Fibroblast of skin of scalp (primary cell): ENCODE measurements around the gene PPFIA1. TPM values are rescaled to one million over a fixed set of nuclear protein-coding genes. Genes with fewer than 3 reads are reported as not detected.

ENCODE experiments used
- DNase-seq: peaks from one replicate; pipeline ENCODE4 v3.0.0-alpha.2; 2013
- polyA plus RNA-seq, 2 experiments: library from polyadenylated mRNA; unstranded; fragments of 120-200 nt; gene quantifications; one replicate each; pipeline ENCODE4 v1.2.1, GENCODE V29; 2013; ENCODE audit not compliant: insufficient read length in 2 of 2

The PPFIA1 gene
- 29.8 TPM for polyA plus RNA-seq (2013, experiment 1 of 2; ENCODE audit: insufficient read length)
- 32.0 TPM for polyA plus RNA-seq (2013, experiment 2 of 2; ENCODE audit: insufficient read length)

DNA sequence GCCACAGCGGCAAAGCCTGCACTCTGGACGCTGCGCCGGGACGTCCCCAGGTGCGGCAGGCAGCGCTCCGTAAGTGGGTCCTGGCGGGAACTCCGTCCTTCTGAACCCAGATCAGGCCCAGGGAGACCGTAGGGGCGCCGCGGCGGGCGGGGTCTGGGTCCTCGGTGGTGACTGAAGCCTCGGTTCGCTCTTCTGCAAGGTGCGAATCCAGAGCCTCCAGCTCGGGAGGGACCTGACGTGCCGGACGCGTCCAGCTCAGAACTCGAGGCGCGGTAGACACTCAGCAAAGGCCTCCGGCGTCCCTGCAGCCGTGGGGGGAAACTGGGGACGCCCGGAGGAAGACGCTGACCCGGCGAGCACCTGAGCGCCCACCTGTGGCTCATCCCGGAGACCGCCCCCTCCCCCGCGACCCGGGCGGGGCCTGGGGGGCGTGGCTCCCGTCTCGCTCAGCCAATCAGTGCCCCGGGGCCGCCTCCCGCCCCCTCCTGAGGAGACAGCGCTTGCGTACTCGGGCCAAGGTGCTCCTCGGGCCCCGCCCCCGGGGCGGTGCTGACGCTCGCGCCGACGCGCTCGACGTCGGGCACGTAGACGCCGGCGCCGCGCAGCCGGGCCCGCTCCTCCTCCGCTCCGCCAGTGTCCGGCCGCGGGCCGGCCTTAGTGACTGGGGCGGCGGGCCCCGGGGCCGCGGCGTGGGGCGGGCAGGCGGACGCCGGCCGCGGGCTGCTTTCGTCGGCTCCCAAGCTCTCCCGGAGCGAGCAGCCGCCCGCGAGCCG lies at the start of gene PPFIA1:
Gene PPFIA1, plus strand, starts transcription at position 587 of the 773 bp plus-strand sequence. CDS start 1,483 bp downstream, outside the sequence.
- DNase-seq: peak; percentile 95

DNA sequence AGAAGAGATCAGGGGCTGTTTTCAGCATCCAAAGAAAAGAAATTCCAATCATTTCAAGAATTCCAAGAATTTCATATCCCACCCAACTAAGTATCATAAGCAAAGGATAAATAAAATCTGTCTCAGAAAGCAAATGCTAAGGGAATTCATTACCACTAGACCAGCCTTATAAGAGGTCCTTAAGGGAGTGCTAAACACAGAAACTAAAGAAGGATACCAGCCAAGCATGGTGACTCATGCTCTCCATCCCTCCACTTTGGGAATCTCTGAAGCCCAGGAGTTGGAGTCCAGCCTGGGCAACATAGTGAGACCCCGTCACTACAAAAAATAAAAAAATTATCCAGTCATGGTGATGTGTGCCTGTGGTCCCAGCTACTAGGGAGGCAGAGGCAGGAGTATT lies 49.6 kb upstream of the PPFIA1 start:
- peak; percentile 50 for DNase-seq

DNA sequence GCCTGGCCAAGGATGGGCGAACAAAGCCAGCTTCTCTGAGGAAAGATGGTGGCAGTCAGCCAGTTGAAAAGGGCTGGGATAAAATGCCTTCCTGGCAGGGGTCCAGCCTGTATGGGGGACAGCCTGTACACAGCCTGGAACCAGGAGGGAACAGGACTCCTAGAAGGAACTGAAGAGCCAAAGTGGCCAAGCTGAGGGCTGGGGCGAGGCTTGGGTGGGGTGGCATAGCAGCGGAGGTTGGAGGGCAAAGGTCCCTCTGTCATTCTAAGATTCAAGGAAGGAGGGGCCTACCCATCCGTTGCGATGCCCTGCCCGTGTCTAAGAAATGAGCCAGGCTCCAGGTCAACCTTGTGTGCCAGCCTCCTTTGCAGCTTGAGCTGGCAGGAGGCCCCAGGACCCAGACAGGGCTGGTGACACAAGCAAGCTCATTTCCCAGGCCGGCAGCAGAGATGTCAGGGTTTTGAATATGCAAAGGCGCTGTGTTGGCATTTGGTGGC lies 44.8 kb upstream of the PPFIA1 start:
- DNase-seq: peak; percentile 31

DNA sequence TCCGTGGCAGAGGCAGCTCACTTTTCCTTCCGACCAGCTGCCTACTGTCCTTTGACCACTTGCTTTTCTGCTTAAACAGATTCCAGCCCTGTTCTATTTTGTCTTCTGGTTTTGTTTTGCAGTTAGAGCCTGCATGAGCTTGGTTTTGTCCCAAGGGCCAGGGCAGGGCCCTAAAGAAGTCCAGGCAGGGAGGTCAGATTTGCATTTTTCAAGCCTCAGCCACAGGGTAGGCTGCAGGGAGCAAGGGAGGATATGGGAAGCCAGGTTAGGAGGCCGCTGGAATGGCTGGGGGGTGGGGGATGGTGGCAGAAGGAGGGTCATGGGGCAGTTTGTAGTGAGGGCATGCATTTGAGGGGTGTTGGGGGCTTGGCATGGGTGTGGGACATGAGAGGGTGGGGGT lies 44.3 kb upstream of the PPFIA1 start:
- DNase-seq: no peak

DNA sequence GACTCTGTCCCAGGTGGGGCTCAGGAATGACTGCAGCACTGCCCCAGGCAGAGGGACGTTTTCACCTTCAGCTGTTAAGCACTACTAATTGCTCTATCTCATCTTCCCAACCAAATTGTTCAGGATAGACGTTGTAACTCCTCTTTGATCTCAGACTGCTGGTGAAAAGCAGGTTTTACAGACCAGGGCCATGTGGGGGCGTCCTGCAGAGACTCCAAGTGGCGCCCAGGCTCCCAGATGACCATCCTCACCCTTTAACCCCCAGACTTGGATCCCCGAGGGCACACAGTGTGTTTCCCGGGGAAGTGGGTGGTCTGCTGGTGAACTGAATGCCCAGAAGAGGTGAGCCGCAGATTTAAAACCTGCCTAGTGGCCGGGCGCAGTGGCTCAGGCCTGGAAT lies 43.5 kb upstream of the PPFIA1 start:
- DNase-seq: no peak

DNA sequence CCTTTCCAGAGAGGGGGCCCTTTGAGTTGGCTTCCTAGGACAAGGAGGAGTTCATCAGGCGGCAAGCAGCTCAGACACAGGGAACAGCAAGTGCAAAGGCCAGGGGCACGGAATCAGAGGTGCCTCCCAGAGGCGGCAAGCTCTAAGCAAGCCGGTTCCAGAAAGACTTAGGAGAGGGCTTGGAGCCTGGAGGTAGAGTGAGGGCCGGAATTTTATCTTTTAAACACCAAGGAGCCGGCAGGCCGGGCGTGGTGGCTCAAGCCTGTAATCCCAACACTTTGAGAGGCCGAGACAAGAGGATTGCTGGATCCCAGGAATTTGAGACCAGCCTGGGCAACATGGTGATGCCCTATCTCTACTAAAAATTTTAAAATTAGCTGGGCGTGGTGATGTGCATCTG lies 40.8 kb upstream of the PPFIA1 start:
- no peak for DNase-seq

DNA sequence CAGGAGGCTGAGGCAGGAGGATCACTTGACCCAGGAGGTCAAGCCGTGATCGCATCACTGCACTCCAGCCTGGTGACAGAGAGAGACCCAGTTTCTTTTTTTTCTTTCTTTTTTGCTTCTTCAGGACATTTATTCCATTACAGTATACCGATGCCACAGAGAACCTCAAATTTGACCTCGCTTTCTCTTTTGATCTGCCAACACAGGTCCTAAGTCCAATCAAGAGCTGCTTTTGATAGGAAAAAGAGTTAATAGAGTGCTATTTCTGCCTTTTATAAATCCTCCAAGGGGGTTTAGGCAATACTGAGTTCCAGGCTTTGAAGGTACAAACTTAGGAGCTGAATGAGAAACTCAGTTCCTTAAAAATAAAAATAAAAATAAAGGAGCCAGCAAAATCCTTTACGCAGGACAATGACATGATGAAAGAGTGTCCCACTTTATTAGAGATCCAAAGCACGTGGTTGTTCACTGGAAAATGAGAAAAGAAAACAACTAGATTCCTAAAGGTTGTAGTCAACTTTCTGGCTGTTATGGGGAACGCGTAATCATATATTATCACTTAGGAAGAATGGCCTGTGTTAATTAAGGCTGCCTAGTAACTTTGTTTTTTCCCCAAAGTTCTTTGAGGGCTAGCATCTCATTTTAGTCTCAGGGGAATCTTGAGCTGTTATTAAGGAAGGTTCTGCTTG lies 40.2 kb upstream of the PPFIA1 start:
- DNase-seq: peak; percentile 42

DNA sequence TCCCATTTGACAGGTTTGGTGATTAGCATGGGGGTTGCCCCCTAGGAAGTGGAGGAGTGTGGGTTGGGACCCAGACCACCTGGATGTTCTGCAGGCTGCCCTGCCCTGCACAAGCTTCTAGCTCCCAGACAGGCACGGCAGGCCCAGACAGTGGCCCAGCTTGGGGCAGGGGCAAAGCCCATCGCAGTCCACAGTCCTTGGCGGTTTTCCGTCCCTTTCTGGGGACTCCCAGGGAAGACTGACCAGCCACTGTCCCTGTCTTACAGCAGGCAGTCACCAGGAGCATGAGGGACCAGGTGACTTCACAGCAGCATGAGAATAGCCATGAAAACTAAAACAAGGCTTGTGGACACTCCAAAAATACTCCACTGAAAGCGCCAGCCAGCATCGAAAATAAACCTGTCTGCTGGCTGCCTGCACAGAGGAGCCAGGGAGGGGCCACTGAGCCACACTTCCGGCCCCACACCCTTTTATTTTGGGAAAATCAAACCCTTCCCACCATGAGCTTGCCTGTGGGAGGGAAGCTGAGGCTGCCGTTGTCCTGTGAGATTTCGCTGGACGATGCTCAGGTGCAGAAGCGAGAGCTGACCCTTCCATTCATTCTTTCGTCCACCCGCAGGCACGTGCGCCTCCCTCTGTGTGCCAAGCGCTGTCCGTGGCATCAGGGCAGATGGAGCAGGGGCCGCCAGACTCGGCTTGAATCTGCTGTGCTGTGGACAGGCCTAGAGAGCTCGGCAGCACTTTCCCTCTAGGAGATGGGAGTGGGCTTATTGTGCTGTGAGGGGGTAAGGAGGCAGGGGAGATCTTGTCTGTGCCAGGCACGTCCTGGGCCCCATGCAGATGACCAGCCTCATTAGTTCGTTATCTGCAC lies 39.4 kb upstream of the PPFIA1 start:
- no peak for DNase-seq

DNA sequence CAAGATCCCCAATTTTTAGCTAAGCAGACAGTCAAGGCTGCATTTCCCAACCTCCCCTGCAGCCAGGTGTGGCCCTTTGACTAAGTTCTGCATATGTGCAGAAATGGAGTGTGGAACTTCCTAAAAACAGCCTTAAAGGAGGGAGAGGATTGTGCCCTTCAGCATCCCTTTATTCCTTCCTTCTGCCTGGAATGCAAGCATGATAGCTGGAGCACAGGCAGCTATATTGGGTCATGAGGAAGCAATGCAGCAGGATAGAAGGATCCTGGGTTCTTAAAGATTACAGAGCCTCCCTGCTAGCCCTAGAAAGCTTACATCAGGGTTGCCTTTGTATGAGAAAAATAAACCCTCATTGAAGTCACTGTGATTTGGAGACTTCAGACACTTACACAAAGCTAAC lies 37.5 kb upstream of the PPFIA1 start:
- no peak for DNase-seq

DNA sequence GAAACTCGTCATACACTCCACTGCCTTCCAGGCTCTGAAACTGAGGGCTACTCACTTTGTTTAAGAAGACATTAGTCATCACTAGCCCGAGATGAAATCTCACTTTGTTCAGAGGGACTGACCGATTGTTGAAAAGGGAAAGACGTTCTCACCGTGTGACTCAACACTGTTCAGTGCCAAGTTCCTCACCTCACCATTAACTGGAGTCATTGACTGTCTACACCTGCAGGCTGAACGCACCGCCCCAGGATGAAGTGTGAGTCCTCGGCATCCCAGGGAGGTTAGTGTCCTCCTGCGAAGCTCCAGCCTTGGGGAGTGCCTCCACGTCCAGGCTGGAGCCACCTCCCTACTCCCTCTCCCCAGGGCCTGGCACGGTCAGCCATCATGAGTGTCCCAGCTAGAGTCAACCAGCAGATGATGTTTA lies 37.0 kb upstream of the PPFIA1 start:
- peak; percentile 28 for DNase-seq

DNA sequence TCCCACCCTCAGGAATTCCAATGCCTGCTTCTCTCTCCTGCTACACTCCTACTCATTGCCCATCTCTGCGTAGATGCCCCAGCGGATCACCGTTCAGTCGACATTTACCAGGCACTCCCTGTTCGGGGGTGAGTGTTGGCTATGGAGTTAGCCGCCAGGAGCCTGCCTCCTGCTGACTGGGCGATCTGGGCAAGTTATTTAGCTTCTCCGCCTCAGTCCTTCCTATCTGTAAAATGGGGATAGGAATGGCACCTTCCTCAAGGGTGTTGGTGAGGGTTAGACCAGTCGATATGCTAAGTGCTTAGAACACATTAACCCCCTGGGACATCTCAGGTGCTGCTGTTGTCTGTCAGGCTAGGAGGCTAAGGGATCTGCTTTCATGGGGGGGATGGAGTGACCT lies 36.5 kb upstream of the PPFIA1 start:
- no peak for DNase-seq

DNA sequence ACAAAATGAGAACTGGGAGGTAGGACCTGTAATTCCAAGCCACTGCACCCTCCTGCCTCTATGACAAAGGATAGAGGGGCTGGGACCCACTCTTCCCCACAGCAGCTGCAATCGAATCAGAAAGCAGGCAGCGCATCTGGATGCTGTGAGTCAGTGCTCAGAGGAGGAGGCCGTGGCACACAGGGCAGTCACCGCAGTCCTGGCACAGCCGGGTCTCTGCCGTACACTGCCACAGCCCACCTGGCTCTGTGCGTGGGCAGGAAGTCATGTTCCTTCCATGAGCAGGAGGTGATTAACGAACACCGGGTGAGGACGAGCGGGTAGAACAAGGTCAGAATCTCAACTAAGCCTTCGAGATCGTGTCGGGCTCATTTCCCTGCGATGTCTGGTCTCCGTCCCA lies 30.2 kb upstream of the PPFIA1 start:
- no peak for DNase-seq

DNA sequence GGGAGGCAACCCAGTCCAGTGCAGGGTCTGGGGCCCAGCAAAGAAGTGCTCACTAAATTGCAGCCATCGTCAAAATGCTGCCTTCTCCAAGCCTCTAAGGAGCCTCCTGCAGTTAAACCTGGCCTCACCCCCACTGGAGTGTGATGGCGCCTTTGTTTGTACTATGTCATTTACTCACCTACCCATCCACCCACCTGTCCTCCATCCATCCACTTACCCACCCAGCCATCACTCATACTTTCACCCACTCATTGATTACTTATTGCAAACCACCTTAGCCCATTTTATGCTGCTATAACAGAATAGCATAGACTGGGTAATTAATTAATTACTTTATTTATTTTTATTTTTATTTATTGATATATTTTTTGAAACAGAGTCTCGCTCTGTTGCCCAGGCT lies 28.8 kb upstream of the PPFIA1 start:
- no peak for DNase-seq

DNA sequence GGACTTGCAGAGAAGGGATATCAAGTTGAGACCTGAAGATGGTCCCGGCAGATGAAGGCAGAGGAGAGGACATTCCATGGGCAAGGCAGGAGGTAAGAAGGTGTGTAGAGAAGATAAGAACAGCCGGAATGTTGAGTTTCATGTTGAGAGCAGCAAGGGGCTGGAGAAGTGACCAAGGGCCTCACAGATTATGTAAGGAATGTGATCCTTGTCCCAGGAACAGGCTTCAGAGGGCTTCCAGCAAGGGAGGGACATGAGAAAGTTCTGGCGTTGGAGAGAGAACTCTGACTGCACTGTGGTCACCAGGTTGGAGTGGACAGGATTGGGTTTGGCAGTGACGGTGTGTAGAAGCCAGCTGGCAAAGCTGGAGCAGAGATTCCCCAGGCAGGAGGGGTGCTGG lies 27.6 kb upstream of the PPFIA1 start:
- DNase-seq: no peak

DNA sequence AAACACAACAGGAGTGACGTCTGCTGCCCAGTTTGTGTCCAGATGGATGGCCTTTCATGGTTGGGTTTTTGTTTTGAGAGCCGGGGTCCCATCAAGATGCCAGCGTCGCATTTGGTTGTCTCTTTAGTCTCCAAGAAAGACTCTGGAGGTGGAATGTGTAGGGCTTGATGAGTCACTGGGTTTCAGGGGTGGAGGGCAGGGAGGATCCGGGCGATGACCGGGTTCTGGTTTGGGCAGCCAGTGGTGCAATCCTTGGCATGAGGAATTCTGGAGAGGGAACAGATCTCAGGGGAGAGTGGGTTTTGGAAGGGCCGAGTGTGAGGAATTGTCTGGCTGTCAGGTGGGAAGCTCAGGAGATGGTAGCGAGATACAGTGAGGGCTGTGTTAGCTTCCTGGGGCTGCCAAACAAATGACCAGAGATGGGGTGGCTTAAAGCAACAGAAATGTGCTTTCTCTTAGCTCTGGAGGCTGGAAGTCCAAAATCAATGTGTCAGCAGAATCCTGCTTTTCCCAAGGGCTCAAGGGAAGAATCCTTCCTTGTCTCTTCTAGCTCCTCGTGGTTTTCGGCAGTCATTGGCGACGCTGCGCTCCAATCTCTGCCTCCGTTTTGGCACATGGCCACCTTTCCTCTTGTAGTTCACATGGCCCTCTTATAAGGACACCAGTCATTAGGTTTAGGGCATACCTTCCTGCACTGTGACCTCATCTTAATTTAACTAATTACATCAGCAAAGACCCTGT lies 26.4 kb upstream of the PPFIA1 start:
- DNase-seq: no peak

DNA sequence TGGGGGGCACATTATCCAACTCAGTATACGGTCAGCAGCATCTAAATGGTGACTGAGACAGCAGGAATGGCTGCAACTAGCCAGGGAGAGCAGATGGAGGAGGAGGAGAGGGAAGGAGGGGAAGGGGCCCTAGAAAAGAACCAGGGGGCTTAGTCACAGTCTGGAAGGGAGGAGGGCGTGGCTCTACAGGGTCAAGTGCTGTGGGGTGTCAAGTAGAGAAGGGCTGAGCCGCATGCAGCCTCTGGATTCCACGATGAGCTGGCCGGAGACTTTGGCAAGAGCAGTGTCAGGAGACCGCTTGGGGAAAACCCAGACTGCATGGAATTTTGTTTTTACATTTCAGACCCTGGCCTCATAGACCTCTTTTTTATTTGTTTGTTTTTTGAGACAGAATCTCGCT lies 25.8 kb upstream of the PPFIA1 start:
- DNase-seq: peak; percentile 72

DNA sequence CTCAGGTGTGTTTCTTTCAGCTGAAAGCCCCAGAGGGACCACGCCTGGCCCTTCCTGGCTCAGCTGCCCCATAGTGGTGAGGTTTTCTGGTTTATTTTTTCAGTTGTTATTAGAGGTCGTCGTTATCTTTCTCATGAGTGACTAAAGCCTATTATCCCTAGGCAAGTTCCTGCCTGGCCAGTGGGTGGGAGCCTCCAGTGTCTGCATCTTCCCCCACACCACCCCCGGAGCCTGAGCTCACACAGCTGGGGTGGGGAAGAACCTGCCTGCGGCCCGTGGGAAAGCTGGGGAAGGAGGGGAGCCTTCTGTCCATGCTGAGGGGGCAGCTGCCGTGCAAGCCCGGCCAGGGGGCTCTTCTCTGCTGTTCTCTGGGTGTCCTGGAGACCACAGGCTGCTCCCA lies 24.3 kb upstream of the PPFIA1 start:
- DNase-seq: no peak

DNA sequence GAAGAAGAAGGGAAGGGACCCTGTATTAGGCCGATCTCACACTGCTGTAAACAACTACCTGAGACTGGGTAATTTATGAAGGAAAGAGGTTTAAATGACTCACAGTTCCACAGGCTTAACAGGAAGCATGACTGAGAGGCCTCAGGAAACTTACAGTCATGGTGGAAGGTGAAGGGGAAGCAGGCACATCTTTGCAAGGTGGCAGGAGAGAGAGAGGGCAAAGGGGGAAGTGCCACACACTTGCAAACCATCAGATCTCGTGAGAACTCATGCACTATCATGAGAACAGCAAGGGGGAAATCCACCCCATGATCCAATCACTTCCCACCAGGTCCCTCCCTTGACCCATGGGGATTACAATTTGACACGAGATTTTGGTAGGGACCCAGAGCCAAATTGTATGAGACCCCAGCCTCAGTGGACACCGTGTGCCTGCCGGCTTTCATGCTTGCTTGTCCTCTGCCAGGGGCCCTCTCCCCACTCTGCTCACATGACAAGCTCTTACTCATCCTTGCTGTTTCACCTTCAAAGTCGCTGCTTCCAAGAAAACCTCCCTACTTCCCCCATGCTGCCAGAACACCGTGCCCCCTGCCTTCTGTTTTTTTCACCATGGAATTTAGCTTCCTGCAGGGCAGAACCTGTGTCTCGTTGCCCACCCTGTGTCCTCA lies 23.3 kb upstream of the PPFIA1 start:
- DNase-seq: no peak

DNA sequence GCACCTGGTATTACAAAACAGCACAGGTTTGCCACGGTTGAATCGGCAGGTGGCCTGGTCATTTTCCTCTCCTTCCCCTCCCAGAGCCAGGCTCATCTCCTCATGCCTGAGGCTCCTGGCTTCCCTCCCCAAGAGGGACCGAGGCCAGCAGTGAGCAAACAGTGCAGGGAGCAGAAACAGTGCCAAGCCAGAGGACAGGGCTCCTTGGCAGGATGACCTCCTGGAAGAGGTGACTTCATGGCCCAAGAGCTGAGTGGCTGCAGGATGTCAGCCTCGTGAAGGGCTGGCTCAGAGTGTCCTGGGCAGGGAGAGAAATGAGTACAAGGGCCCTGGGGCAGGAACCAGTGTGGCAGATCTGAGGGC lies 22.8 kb upstream of the PPFIA1 start:
- no peak for DNase-seq

DNA sequence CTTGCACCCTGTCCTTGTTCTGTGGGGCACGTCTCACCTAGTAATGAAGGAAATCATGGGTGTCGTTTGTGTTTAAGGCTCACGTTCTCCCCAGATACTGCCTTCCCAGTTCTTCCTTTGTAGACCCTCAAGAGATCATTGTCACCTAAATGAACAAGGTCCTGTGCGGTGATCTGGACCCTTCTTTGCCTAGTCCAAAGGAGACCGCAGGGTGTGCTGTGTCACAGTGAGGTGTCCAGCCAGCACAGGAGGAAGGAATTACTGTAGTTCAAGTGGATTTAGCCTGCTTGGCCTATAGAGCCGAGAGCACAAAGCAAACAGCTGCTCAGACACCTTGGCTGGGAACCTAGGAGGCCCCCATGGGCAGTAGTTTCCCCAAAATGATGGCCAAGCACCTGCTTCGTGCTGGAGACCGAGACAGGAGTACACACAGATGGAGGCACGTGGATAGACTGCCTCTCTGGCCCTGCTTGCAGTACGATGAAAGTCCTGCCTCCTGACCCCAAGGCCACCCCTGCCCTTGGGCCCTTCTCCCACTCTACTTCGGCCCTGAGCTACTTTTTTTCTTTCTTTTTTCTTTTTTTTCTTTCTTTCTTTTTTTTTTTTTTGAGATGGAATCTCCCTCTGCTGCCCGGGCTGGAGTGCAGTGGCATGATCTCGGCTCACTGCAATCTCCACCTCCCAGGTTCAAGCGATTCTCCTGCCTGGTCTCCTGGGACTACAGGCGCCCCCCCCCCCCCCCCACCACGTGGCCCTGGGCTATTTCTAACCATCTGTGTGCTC lies 19.4 kb upstream of the PPFIA1 start:
- DNase-seq: no peak
